NCI-H187 treated with DMSO at 0.1 percent for 48 hours (cell line): ENCODE results near the gene GRM7.

Experiments
- DNase-seq: peaks from one replicate; lab custom pipeline; 2025; lab: John Stamatoyannopoulos, UW

The GRM7 gene

DNA sequence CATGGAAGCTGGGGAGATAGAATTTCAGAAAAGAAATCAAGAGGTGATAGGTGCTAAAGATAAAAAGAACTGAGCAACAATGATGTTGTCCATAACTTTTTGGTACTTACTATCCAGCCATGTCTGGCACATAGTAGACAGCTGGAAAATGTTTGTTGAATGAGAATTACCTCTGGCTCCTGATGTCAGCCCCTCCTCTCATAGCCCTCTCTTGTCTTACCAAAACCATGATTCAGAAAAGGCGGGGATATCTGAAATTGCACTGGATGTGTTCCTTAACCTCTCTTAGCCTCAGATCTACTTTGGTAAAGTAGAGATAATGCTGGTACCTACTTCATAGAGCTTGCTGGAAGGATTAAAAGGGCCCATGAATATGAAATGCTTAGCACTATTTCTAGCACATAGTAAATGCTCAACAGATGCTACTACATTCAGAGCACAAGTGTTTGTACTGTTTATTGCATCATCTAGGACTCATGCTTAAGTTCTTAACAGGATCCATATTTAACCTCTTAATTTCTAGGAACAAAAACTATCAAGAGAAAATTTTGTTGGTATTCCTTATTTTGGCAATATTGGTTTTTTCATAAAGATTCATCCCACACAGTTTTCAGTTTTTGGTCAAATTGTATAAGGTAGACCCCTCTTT, 859.9 kb downstream of the GRM7 start:
- no peak for DNase-seq

DNA sequence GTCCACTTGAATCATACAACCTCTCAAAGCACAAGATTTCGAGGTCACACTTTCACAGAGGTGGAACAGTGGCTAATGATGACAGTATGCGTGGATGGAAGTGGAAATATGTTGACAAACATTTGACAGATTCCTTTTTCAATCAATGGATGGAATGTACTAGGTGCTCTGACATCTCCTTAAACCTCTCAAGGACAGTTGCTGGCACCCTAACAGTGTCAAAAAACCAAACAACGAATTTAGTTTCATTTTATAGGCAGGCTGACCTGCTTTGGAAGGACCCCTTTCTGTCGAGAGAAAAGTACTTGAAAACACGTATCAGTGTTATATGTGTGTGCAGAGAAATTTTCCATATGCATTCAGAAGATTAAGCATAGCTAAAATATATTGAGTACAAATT, 861.0 kb downstream of the GRM7 start:
- no peak for DNase-seq

GRCh38 chr3:7728566-7729519, 867.9 kb downstream of the GRM7 start:
- no peak for DNase-seq

- DNase-seq: no peak
Measured at GRCh38 chr3:7733933-7734332, 873.0 kb downstream of the GRM7 start.

DNA sequence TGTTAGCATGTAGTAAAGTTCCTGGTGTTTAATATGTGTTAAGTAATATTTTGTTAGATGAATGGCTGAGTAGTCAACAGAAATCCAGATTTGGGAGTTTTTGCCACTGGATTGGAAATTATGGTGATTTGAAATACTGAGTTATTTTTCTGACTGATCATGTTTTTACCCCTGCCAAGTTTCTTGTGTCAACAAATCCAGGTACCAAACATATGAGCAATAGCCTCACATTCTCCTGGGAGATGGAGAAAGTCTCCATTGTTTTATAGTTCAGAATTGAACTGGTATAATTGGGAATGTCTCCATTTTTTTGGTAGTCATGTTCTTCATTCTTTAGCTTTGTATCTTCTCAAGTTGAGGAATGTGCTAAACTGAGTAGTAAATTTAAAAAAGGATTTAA, 873.5 kb downstream of the GRM7 start:
- DNase-seq: no peak

DNA sequence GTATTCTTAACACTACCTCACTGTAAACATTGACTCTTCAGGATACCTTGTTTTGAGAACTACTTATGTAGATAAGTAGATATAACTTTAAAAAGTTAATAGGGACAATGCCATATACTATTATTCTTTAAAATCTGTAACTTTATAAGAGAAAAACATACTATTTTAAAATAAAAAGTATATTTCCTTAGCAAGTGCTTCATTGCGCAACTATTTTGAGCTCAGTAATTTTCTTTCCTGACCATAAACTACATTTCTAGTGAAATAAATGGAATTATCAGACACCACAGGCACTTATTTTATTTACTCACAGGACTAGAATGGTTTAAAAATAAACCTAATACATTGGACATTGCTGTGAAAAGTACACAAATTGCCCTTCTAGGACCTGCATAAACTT, 876.3 kb downstream of the GRM7 start:
- no peak for DNase-seq

GRCh38 chr3:7739754-7740153, 878.8 kb downstream of the GRM7 start:
- no peak for DNase-seq

GRCh38 chr3:7740458-7740857, 879.5 kb downstream of the GRM7 start:
- DNase-seq: no peak

- no peak for DNase-seq
Measured at GRCh38 chr3:7744850-7745249, 883.9 kb downstream of the GRM7 start.

DNA sequence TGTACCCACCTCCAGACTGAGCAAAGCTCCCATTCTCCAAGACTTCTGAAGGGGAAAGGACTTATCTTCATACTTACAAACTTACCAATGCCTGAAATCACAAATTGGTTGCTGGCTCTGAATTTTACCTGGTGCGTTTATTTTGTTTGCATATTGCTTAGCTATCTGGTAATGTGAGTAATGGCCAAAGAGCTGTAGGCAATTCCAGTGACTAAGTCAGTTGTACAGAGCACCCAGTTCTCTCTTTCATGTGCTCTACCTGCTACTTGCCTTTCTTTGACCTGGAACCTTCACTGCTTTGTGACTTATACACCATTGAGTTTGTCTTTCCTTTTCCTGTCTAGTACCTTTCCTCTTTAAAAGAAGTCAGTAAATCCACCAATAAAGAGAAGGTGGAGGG, 884.8 kb downstream of the GRM7 start:
- DNase-seq: no peak

DNA sequence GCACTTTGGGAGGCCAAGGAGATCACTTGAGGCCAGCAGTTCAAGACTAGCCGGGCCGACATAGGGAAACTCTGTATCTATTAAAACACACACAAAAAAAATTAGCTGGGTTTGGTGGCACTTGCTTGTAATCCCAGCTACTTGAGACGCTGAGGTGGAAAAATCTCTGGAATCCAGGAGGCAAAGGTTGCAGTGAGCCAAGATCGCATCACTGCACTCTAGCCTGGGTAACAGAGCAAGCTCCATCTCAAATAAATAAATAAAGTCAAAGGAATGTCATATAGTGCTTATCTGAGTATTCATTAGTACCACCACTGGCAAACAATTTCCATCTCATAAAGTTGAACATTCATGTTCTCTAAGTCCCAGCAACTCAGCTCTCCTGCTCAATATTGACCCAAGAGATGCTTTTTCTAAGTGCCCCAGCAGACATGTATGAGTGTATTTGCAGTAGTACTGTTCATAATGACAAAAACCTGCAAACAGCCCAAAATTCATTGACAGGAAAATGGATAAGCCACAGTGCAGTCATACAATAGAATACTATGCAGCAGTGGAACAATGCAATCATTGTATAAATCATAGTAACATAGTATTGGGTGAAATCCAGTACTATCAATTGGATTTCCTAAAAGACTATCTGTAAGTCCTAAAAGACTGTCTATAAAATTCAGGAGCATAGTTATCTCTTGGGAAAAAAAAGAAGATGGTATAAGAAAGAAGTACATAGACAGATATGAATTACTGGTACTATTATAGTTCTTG, 889.2 kb downstream of the GRM7 start:
- no peak for DNase-seq

DNA sequence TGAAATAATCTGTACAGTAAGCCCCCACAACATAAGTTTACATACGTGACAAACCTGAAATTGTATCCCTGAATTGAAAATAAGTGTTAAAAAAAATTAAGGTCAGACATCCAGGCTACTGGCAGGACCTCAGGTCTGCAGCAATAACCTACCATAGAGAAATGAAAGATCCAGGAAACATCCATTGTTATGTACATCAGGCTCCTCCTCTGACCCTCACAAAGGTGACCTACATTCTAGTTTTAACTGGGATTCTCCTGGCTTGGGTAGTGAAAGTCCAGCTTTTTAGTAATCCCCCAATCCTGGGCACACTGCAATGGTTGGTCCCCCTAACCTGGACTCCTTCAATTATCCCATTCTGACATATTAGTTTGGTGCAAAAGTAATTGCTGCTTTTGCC, 891.1 kb downstream of the GRM7 start:
- DNase-seq: no peak

DNA sequence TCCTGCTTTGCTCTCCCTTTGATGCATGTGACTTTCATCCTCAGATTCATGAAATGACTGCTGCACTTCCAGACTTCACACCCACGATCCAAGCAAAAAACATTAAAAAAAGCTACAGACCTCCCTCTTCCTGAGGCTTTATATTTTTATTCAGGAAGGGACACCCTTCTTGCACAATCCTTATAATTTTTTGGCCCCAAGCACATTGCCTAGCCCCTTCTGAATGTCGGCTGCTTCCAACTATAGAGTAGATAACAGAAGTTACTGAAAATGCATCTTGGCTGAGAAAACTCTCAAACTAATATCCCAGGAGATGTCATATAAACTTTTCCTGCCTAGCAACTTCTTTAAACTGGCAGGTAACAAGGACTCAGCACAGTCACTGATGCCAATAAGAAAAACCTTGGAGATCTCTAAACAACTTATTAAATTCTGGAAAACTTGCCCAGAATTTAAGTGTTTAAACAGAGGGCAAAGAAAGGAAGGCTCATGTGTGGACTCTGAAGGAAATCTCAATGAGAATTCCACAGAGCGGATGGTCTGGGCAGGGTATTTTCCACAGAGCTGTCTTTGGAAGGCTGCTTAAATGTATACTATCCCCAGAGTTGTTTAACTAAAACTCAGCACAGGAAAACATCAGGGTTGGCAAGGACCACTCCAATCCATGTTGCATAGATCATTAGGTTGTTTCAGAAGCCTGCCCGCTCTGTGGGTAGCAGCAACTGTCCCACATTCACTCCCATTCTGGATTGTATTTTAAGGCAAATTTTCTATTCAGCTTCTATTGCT, 893.9 kb downstream of the GRM7 start:
- no peak for DNase-seq

DNA sequence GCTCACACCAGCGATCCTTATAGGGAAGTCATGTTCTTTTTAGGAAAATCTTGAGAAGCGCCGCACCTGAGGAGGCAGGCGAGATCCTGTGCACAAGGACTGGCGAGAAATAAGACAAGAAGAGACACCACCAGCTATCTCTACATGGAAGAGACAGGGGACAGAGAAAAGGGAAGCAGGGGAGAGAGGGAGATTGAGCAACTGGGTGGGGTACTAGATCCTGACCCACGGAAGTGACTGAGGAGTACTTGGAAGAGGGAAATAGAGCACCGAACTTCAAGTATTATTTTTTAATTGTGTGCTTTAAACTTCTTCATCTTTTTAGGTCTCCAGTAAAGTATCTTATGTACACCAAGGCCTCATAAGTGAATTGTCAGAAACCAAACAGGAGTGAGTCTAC, 898.7 kb downstream of the GRM7 start:
- no peak for DNase-seq

DNA sequence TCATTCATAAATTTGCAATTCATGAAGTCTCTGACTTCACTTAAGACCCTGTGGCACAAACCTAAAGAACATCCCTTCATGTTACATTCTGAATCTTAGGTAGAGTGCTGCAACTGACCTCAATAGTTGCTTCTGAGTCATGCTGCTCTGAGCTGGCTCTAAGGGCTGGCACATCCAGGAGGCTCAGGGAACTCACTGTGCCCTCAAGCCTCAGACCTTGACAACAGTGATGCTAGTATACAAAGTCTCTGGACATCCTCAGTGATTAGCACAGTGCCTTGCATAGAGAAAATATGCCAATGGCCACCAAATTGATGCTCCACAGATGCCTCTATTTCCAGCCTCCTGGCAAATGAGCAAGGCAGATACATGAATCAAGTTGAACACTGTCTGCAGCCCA, 899.8 kb downstream of the GRM7 start:
- no peak for DNase-seq

- DNase-seq: no peak
Measured at GRCh38 chr3:7764115-7764514, 903.2 kb downstream of the GRM7 start.

- no peak for DNase-seq
Measured at GRCh38 chr3:7766530-7766929, 905.6 kb downstream of the GRM7 start.

DNA sequence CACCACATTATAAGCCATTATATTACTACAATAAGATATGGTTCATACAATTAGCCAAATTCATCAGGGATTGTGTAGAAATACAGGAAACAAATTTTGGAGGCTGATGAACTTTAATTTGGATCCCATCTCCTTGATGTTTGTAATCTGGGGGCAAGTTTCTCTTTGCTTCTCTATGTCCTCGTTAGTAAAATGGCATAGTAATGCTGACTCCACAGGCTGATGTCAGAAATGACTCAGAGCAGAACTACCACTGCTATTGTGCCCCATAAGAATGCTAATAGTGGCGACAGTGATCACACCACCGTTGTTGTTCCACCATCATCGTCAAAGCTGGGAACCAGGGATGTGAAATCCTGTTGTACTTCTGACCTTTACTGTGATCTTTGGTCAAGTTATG, 918.4 kb downstream of the GRM7 start:
- no peak for DNase-seq

DNA sequence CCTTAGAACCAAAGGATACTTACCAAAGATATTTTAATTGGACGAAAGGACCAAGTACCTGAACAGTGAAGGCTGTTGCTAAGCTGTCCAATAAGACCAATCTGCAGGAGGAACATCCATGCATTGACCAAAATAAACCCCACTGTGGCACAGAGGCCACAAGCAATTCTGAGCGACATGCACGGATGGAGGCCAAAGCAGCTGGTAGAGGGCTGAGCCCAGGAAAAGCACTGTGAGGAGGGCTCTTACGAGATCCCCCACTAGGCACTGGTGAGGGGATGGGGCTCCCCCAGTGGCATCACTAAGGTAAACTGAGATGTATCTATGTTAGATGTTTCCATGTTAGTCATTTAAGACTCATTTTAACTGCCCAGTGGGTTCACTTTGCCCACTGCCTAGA, 920.5 kb downstream of the GRM7 start:
- DNase-seq: no peak

GRCh38 chr3:7787871-7788828, 927.2 kb downstream of the GRM7 start:
- no peak for DNase-seq

- no peak for DNase-seq
Measured at GRCh38 chr3:7788881-7789280, 928.0 kb downstream of the GRM7 start.
